Upper lobe of left lung (tissue), 4 donors: ENCODE data around the gene PIGC.

Source experiments
- POLR2A ChIP-seq, 4 donors: fragments of 450-650 bp; IDR thresholded peaks; one replicate each; pipeline ENCODE4 v1.5.1; 2016 to 2017; ENCODE audit warnings: antibody characterized with exemption in 4 of 4, mild to moderate bottlenecking in 2 of 4
- POLR2AphosphoS5 ChIP-seq, 2 donors: sonication (generic); formaldehyde crosslinking; IDR thresholded peaks; one replicate each; pipeline ENCODE4 v1.5.1; 2017; ENCODE audit warnings: antibody characterized with exemption in 2 of 2
- TF ChIP-seq, protein P1 (sequence below), 6 experiments: fragments of 450-650 bp in 4 of 6; fragments of 200-600 bp in 2 of 6; sonication (generic) in 2 of 6; IDR thresholded peaks; one replicate each; pipeline ENCODE4 v1.5.1; 2016 to 2019; ENCODE audit warnings: antibody characterized with exemption in 6 of 6

GRCh38 chr1:172397633-172398032 is 46.2 kb downstream of the PIGC start:
- TF ChIP-seq, protein P1, sequence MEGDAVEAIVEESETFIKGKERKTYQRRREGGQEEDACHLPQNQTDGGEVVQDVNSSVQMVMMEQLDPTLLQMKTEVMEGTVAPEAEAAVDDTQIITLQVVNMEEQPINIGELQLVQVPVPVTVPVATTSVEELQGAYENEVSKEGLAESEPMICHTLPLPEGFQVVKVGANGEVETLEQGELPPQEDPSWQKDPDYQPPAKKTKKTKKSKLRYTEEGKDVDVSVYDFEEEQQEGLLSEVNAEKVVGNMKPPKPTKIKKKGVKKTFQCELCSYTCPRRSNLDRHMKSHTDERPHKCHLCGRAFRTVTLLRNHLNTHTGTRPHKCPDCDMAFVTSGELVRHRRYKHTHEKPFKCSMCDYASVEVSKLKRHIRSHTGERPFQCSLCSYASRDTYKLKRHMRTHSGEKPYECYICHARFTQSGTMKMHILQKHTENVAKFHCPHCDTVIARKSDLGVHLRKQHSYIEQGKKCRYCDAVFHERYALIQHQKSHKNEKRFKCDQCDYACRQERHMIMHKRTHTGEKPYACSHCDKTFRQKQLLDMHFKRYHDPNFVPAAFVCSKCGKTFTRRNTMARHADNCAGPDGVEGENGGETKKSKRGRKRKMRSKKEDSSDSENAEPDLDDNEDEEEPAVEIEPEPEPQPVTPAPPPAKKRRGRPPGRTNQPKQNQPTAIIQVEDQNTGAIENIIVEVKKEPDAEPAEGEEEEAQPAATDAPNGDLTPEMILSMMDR (IDR thresholded peaks at IDR 0.05) = no peak
- TF ChIP-seq POLR2AphosphoS5 (IDR thresholded peaks at IDR 0.05) = no peak
- TF ChIP-seq POLR2A (IDR thresholded peaks at IDR 0.05) = no peak
